ENCODE results near the gene HHIPL1. TPM values are rescaled to one million over a fixed set of nuclear protein-coding genes. Genes with fewer than 3 reads are reported as not detected.

HHIPL1 gene
- total RNA-seq, 4 donors from 2014 or later = 0.07 to 0.82 (median 0.14) TPM

- H3K27ac ChIP-seq = no peak overlapping the region
Observed at GRCh38 chr14:99624024-99624423, 20.9 kb upstream of the HHIPL1 start.

GRCh38 chr14:99624971-99625370, 20.0 kb upstream of the HHIPL1 start:
- ATAC-seq (no peak), DNase-seq (no peak)
- H3K4me3 ChIP-seq = no peak overlapping the region
- H3K4me1 ChIP-seq = no peaks in the 10 kb centered on the region
- no peaks in the 10 kb centered on the region for H3K36me3 ChIP-seq
- no peaks in the 10 kb centered on the region for H3K9me3 ChIP-seq
- no peak overlapping the region for H3K27ac ChIP-seq
- TF ChIP-seq CTCF (IDR thresholded peaks at IDR 0.05 in 4 of 5, conservative IDR thresholded peaks at IDR 0.05 in 1 of 5) (no peak), POLR2A (IDR thresholded peaks at IDR 0.05) (no peak)
- no peaks in the 10 kb centered on the region for H3K27me3 ChIP-seq
- in situ Hi-C loops (cut with MboI; ENCODE audit: low sequenced_read_pairs in 4 of 4) = loop anchor here in 2 of 4 donors (10.0 kb wide), 1 partner anchor 100 kb away; no protein-coding TSS in a partner anchor
- intact Hi-C loops (cut with DNase I; ENCODE audit: low total_unique reads) = no loop called here

More at GRCh38 chr14:99624024-99624423, 20.9 kb upstream of the HHIPL1 start:
- ATAC-seq = no peak
- intact Hi-C loops (cut with DNase I; ENCODE audit: low total_unique reads) (no loop called here), in situ Hi-C loops (cut with MboI; ENCODE audit: low sequenced_read_pairs in 4 of 4) (loop anchor here in 2 of 4 donors (10.0 kb wide), 1 partner anchor 99 kb away; no protein-coding TSS in a partner anchor)
- DNase-seq = no peak
- Histone ChIP-seq H3K4me1 (no peaks in the 10 kb centered on the region), H3K9me3 (no peaks in the 10 kb centered on the region), H3K27me3 (peaks cover 0 to 3% (median 0%) of the 10 kb centered on the region in 3 donors), H3K36me3 (no peaks in the 10 kb centered on the region), H3K4me3 (no peak overlapping the region)
- no peak for TF ChIP-seq CTCF (IDR thresholded peaks at IDR 0.05 in 4 of 5, conservative IDR thresholded peaks at IDR 0.05 in 1 of 5)
- no peak for TF ChIP-seq POLR2A (IDR thresholded peaks at IDR 0.05)

- ATAC-seq (no peak), DNase-seq (no peak)
- H3K4me1 ChIP-seq = no peaks in the 10 kb centered on the region
- H3K27me3 ChIP-seq = no peaks in the 10 kb centered on the region
- H3K4me3 ChIP-seq = no peak overlapping the region
- TF ChIP-seq POLR2A (IDR thresholded peaks at IDR 0.05) (no peak), CTCF (IDR thresholded peaks at IDR 0.05 in 4 of 5, conservative IDR thresholded peaks at IDR 0.05 in 1 of 5) (no peak)
- no peaks in the 10 kb centered on the region for H3K36me3 ChIP-seq
- intact Hi-C loops (cut with DNase I; ENCODE audit: low total_unique reads) (no loop called here), in situ Hi-C loops (cut with MboI; ENCODE audit: low sequenced_read_pairs in 4 of 4) (loop anchor here in 2 of 4 donors (10.0 kb wide), 1 partner anchor 101 kb away; no protein-coding TSS in a partner anchor)
- H3K27ac ChIP-seq = no peak overlapping the region
- H3K9me3 ChIP-seq = no peaks in the 10 kb centered on the region
Observed at GRCh38 chr14:99625476-99625875, 19.5 kb upstream of the HHIPL1 start.

- in situ Hi-C loops (cut with MboI; ENCODE audit: low sequenced_read_pairs in 4 of 4) (loop anchor here in 2 of 4 donors (10.0 kb wide), 1 partner anchor 101 kb away; no protein-coding TSS in a partner anchor), intact Hi-C loops (cut with DNase I; ENCODE audit: low total_unique reads) (no loop called here)
- Histone ChIP-seq H3K27ac (no peak overlapping the region), H3K36me3 (no peaks in the 10 kb centered on the region), H3K4me3 (no peak overlapping the region), H3K4me1 (no peaks in the 10 kb centered on the region), H3K9me3 (no peaks in the 10 kb centered on the region), H3K27me3 (no peaks in the 10 kb centered on the region)
- TF ChIP-seq POLR2A (IDR thresholded peaks at IDR 0.05) (no peak), CTCF (IDR thresholded peaks at IDR 0.05 in 4 of 5, conservative IDR thresholded peaks at IDR 0.05 in 1 of 5) (no peak)
- no peak for ATAC-seq
- DNase-seq = no peak
Observed at GRCh38 chr14:99626041-99626648, 18.8 kb upstream of the HHIPL1 start.
